ENCODE results near the gene SPRY4. TPM values are rescaled to one million over a fixed set of nuclear protein-coding genes. Genes with fewer than 3 reads are reported as not detected.

SPRY4 gene
- total and polyA plus RNA-seq, 2 of the 13 experiments (the other 11 are each of a cell fraction or from before 2014, with no cell fraction given), result 8.9 to 17.8 TPM

DNA sequence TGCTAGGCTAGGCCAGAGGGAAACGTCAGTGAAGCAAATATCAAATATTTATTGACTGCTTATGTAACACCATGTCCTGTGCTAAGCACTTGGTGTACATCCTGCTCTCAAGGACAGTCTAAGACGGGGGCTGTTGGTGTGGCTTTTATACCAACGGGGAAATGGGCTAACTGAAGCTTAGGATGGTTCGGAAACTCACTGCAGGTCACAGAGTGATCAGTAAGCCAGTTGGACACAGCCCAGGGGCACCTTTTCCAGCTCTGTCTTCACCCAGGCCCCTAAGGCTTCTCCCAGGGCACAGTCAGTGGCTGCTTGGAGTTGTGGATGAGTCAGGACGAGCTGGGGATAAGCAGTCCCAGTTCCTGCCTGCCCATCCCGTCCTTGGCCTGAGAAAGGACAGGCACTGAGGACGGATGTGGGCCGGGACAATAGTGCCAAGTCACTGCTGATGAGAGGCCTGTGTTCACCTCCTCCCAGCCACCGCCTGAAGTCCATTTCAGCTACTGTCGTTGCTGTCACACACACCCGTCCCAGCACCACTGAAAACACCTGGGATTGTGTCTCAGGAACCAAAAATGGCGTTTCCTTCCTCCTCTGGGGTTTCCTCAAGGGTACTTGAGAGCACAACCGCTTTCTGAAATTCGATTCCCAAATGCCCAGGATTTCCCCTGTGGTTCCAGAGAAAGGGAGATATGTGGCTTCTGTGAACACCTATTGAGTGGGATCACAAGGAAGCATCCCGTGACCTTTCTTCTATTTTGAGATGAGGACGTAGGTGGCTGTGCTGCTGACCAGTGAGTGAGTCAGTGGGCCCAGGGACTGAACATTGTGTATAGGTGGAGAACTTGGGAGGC is 17.5 kb upstream of the SPRY4 start (continued):
- no peak for TF ChIP-seq FOSL1 (CRISPR knock-in tag; IDR thresholded peaks at IDR 0.05; ENCODE audit: borderline replicate concordance)
- TF ChIP-seq ZNF550 (CRISPR knock-in tag; IDR thresholded peaks at IDR 0.05; ENCODE audit: borderline replicate concordance), result no peak
- TF ChIP-seq MXD4 (CRISPR knock-in tag; IDR thresholded peaks at IDR 0.05), result no peak
- TF ChIP-seq SMAD1 (CRISPR knock-in tag; IDR thresholded peaks at IDR 0.05; ENCODE audit: borderline replicate concordance, low read depth), result no peak
- TF ChIP-seq CBX5 (CRISPR knock-in tag; IDR thresholded peaks at IDR 0.05; ENCODE audit: borderline replicate concordance), result peak; percentile 85; the same call in 1 of the 2 replicates
- TF ChIP-seq ZNF589 (CRISPR knock-in tag; conservative IDR thresholded peaks at IDR 0.05), result no peak
- no peak for TF ChIP-seq MEF2D (CRISPR knock-in tag; IDR thresholded peaks at IDR 0.05)
- TF ChIP-seq, protein P1, sequence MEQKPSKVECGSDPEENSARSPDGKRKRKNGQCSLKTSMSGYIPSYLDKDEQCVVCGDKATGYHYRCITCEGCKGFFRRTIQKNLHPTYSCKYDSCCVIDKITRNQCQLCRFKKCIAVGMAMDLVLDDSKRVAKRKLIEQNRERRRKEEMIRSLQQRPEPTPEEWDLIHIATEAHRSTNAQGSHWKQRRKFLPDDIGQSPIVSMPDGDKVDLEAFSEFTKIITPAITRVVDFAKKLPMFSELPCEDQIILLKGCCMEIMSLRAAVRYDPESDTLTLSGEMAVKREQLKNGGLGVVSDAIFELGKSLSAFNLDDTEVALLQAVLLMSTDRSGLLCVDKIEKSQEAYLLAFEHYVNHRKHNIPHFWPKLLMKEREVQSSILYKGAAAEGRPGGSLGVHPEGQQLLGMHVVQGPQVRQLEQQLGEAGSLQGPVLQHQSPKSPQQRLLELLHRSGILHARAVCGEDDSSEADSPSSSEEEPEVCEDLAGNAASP (CRISPR knock-in tag; IDR thresholded peaks at IDR 0.05; ENCODE audit: borderline replicate concordance), result peak; percentile 68; the same call in 1 of the 2 replicates
- TF ChIP-seq ZNF333 (CRISPR knock-in tag; IDR thresholded peaks at IDR 0.05; ENCODE audit: borderline replicate concordance), result 0 out of 2 replicates have a peak, but pooled peaks have one; percentile 20
- TF ChIP-seq ZHX1 (CRISPR knock-in tag; IDR thresholded peaks at IDR 0.05; ENCODE audit: low read depth), result 0 out of 2 replicates have a peak, but pooled peaks have one; percentile 57
- peak; percentile 65 for TF ChIP-seq ZNF629 (CRISPR knock-in tag; conservative IDR thresholded peaks at IDR 0.05)
- peak; percentile 30; the same call in 1 of the 2 replicates for TF ChIP-seq MAX (IDR thresholded peaks at IDR 0.05)
- no peak for TF ChIP-seq ZNF816 (CRISPR knock-in tag; IDR thresholded peaks at IDR 0.05; ENCODE audit: borderline replicate concordance)
- TF ChIP-seq ZNF552 (CRISPR knock-in tag; IDR thresholded peaks at IDR 0.05; ENCODE audit: borderline replicate concordance), result no peak
- TF ChIP-seq TFE3 (CRISPR knock-in tag; IDR thresholded peaks at IDR 0.05), result 0 out of 2 replicates have a peak, but pooled peaks have one; percentile 16
- TF ChIP-seq MTA1 (CRISPR knock-in tag; IDR thresholded peaks at IDR 0.05; ENCODE audit: borderline replicate concordance), result peak; percentile 22; the same call in 1 of the 2 replicates
- peak; percentile 49 for TF ChIP-seq ELF3 (CRISPR knock-in tag; IDR thresholded peaks at IDR 0.05)
- TF ChIP-seq ZKSCAN1 (IDR thresholded peaks at IDR 0.05; ENCODE audit: low read length), result no peak
- peak; percentile 81; the same call in 1 of the 2 replicates for TF ChIP-seq ZNF792 (CRISPR knock-in tag; IDR thresholded peaks at IDR 0.05)
- no peak for TF ChIP-seq ZNF557 (CRISPR knock-in tag; IDR thresholded peaks at IDR 0.05)
- TF ChIP-seq ZNF121 (CRISPR knock-in tag; IDR thresholded peaks at IDR 0.05), result peak; percentile 86
- TF ChIP-seq XRCC5 (optimal IDR thresholded peaks at IDR 0.05; ENCODE audit: low read length), result peak; percentile 67

All from HepG2 (cell line).